H9 (cell line): Measurements from ENCODE around the gene OR2M2. TPM values are rescaled to one million over a fixed set of nuclear protein-coding genes. Genes with fewer than 3 reads are reported as not detected.

Source experiments
- DNase-seq: peaks from one replicate; pipeline ENCODE4 v3.0.0-alpha.2; 2017
- H2AFZ ChIP-seq: one replicate; pipeline ENCODE4 v1.6.1; 2013; ENCODE audit warnings: mild to moderate bottlenecking, low read length, control low read depth, moderate library complexity
- H2AK5ac ChIP-seq: 2 replicates; pipeline ENCODE4 v1.6.1; 2013; ENCODE audit warnings: low read length, control low read depth, mixed read lengths; ENCODE audit not compliant: insufficient read length
- H2BK120ac ChIP-seq: one replicate; pipeline ENCODE4 v1.6.1; 2013; ENCODE audit warnings: low read depth, mild to moderate bottlenecking, low read length, control low read depth, inconsistent platforms; ENCODE audit not compliant: poor library complexity, severe bottlenecking
- H2BK12ac ChIP-seq: 2 replicates; pipeline ENCODE4 v1.6.1; 2013; ENCODE audit warnings: low read length, control low read depth, mixed read lengths, low read depth; ENCODE audit not compliant: insufficient read length
- H2BK15ac ChIP-seq: 2 replicates; pipeline ENCODE4 v1.6.1; 2013; ENCODE audit warnings: low read depth, low read length, control low read depth
- H2BK20ac ChIP-seq: one replicate; pipeline ENCODE4 v1.6.1; 2013; ENCODE audit warnings: low read depth, mild to moderate bottlenecking, low read length, control low read depth, inconsistent platforms; ENCODE audit not compliant: poor library complexity, severe bottlenecking
- H2BK5ac ChIP-seq: 2 replicates; pipeline ENCODE4 v1.6.1; 2013; ENCODE audit warnings: low read length, control low read depth, mixed read lengths; ENCODE audit not compliant: insufficient read length
- H3K14ac ChIP-seq: 2 replicates; pipeline ENCODE4 v1.6.1; 2013; ENCODE audit warnings: low read length, control low read depth; ENCODE audit not compliant: insufficient read depth
- H3K18ac ChIP-seq: 2 replicates; pipeline ENCODE4 v1.6.1; 2013; ENCODE audit warnings: low read depth, mild to moderate bottlenecking, mixed read lengths, low read length, control low read depth; ENCODE audit not compliant: insufficient read length
- H3K23ac ChIP-seq: 2 replicates; pipeline ENCODE4 v1.6.1; 2013; ENCODE audit warnings: low read length, control low read depth, mixed read lengths, low read depth; ENCODE audit not compliant: insufficient read length
- H3K23me2 ChIP-seq: 2 replicates; pipeline ENCODE4 v1.6.1; 2013; ENCODE audit warnings: low read depth, mild to moderate bottlenecking, mixed read lengths, low read length, control low read depth; ENCODE audit not compliant: insufficient read length, poor library complexity, severe bottlenecking
- H3K27ac ChIP-seq: 2 replicates; pipeline ENCODE4 v1.5.1; 2013; ENCODE audit warnings: low read length, control low read depth, mixed read lengths, low read depth; ENCODE audit not compliant: insufficient read length
- H3K27me3 ChIP-seq: 2 replicates; pipeline ENCODE4 v1.6.1; 2013; ENCODE audit warnings: low read length, control low read depth, inconsistent platforms; ENCODE audit not compliant: insufficient read depth
- H3K4ac ChIP-seq: 2 replicates; pipeline ENCODE4 v1.6.1; 2013; ENCODE audit warnings: low read depth, mild to moderate bottlenecking, control low read depth, inconsistent platforms, low read length, moderate library complexity
- H3K4me1 ChIP-seq: 2 replicates; pipeline ENCODE4 v1.6.1; 2013; ENCODE audit warnings: low read length, control low read depth, inconsistent platforms; ENCODE audit not compliant: insufficient read depth
- H3K4me2 ChIP-seq: 2 replicates; pipeline ENCODE4 v1.6.1; 2013; ENCODE audit warnings: low read length, control low read depth, mixed read lengths; ENCODE audit not compliant: insufficient read length, insufficient read depth
- H3K56ac ChIP-seq: 2 replicates; pipeline ENCODE4 v1.6.1; 2013; ENCODE audit warnings: low read depth, mild to moderate bottlenecking, mixed read lengths, low read length, control low read depth; ENCODE audit not compliant: insufficient read length
- H3K79me1 ChIP-seq: 2 replicates; pipeline ENCODE4 v1.6.1; 2013; ENCODE audit warnings: low read depth, mild to moderate bottlenecking, moderate library complexity, low read length, control low read depth, inconsistent platforms; ENCODE audit not compliant: insufficient read depth, poor library complexity, severe bottlenecking
- H3K79me2 ChIP-seq: 2 replicates; pipeline ENCODE4 v1.6.1; 2013; ENCODE audit warnings: low read length, control low read depth, inconsistent platforms; ENCODE audit not compliant: insufficient read depth
- H3K9ac ChIP-seq: 2 replicates; pipeline ENCODE4 v1.6.1; 2013; ENCODE audit warnings: low read length, control low read depth, mixed read lengths; ENCODE audit not compliant: insufficient read length; ENCODE audit errors: extremely low read depth
- H3K9me3 ChIP-seq: one replicate; pipeline ENCODE4 v1.6.1; 2013; ENCODE audit warnings: low read depth, low read length, inconsistent platforms; ENCODE audit not compliant: control insufficient read depth
- H3T11ph ChIP-seq: one replicate; pipeline ENCODE4 v1.6.1; 2013; ENCODE audit warnings: mild to moderate bottlenecking, low read length, control low read depth, inconsistent platforms
- H4K20me1 ChIP-seq: one replicate; pipeline ENCODE4 v1.6.1; 2013; ENCODE audit not compliant: control insufficient read depth, insufficient read length, insufficient read depth
- H4K5ac ChIP-seq: 2 replicates; pipeline ENCODE4 v1.6.1; 2013; ENCODE audit warnings: low read depth, mild to moderate bottlenecking, mixed read lengths, low read length, control low read depth; ENCODE audit not compliant: insufficient read length
- H4K8ac ChIP-seq: replicated peaks from 2 replicates; pipeline ENCODE4 v1.6.1; 2013; ENCODE audit warnings: low read length, control low read depth, mixed read lengths, low read depth; ENCODE audit not compliant: insufficient read length
- H4K91ac ChIP-seq: 2 replicates; pipeline ENCODE4 v1.6.1; 2013; ENCODE audit warnings: low read depth, mild to moderate bottlenecking, moderate library complexity, mixed read lengths, low read length, control low read depth; ENCODE audit not compliant: insufficient read length
- H3K27ac Mint-ChIP-seq, 3 experiments: 2 replicates in 2 of 3; 3 replicates in 1 of 3; pipeline ENCODE4 v1.8.0; 2020 to 2021; ENCODE audit warnings: mixed read lengths in 3 of 3, mild to moderate bottlenecking in 1 of 3, moderate library complexity in 1 of 3
- H3K27me3 Mint-ChIP-seq: 2 replicates; pipeline ENCODE4 v1.8.0; 2021; ENCODE audit warnings: low read depth, mild to moderate bottlenecking, moderate library complexity, mixed read lengths
- H3K36me3 Mint-ChIP-seq, 3 experiments: 2 replicates in 2 of 3; 3 replicates in 1 of 3; pipeline ENCODE4 v1.8.0; 2020 to 2021; ENCODE audit warnings: low read depth in 3 of 3, mixed read lengths in 3 of 3; ENCODE audit not compliant: insufficient read depth in 1 of 3
- H3K4me1 Mint-ChIP-seq, 2 experiments: 2 replicates each; pipeline ENCODE4 v1.8.0; 2020; ENCODE audit warnings: mixed read lengths in 2 of 2
- H3K4me3 Mint-ChIP-seq, 2 experiments: 2 replicates in 1 of 2; 3 replicates in 1 of 2; pipeline ENCODE4 v1.8.0; 2020 to 2021; ENCODE audit warnings: mild to moderate bottlenecking in 2 of 2, mixed read lengths in 2 of 2, moderate library complexity in 1 of 2
- H3K9me3 Mint-ChIP-seq, 2 experiments: 2 replicates in 1 of 2; 3 replicates in 1 of 2; pipeline ENCODE4 v1.8.0; 2020; ENCODE audit warnings: mild to moderate bottlenecking in 2 of 2, mixed read lengths in 2 of 2, moderate library complexity in 1 of 2
- WGBS: extraction: QIAGEN DNeasy Blood & Tissue Kit; methylation state at CpG from one replicate; pipeline ENCODE4 v1.1.7; 2013; ENCODE audit warnings: missing lambda C conversion rate, low lambda C conversion rate, mixed read lengths; ENCODE audit not compliant: insufficient read length; ENCODE audit errors: extremely low coverage; 5-methylcytosine and 5-hydroxymethylcytosine counted together
- total RNA-seq: library from RNA; stranded (reverse); gene quantifications from 2 replicates; pipeline ENCODE4 v1.2.1, GENCODE V29; 2021
- TF ChIP-seq, protein P1 (sequence below): fragments of 200-600 bp; sonication (generic); conservative IDR thresholded peaks from 3 replicates; pipeline ENCODE4 v1.8.0; 2021; ENCODE audit warnings: antibody characterized with exemption, mild to moderate bottlenecking

Gene OR2M2
- total RNA-seq, 1 experiment from 2014 or later, result not detected

GRCh38 chr1:248215880-248216279 is 41.3 kb downstream of the OR2M2 start:
- Histone ChIP-seq H3K9ac (no peak overlapping the region), H3T11ph (no peak overlapping the region), H3K23me2 (no peaks in the 10 kb centered on the region), H2AFZ (no peak overlapping the region), H4K91ac (no peak overlapping the region), H3K27ac (no peak overlapping the region), H4K8ac (no peak overlapping the region), H3K79me2 (no peaks in the 10 kb centered on the region), H2BK20ac (no peak overlapping the region), H3K4me1 (no peaks in the 10 kb centered on the region), H2BK120ac (no peak overlapping the region), H3K56ac (no peak overlapping the region), H3K79me1 (no peaks in the 10 kb centered on the region), H3K23ac (no peak overlapping the region), H3K27me3 (no peaks in the 10 kb centered on the region), H2AK5ac (no peak overlapping the region), H2BK5ac (no peak overlapping the region), H3K9me3 (peaks cover 50% of the 10 kb centered on the region), H4K5ac (no peak overlapping the region), H3K14ac (no peak overlapping the region), H3K4ac (no peak overlapping the region), H3K18ac (no peak overlapping the region), H4K20me1 (no peaks in the 10 kb centered on the region), H3K4me2 (no peak overlapping the region), H2BK12ac (no peak overlapping the region), H2BK15ac (no peak overlapping the region)
- DNase-seq, result no peak
- H3K27ac Mint-ChIP-seq, result no peak overlapping the region
- TF ChIP-seq, protein P1, sequence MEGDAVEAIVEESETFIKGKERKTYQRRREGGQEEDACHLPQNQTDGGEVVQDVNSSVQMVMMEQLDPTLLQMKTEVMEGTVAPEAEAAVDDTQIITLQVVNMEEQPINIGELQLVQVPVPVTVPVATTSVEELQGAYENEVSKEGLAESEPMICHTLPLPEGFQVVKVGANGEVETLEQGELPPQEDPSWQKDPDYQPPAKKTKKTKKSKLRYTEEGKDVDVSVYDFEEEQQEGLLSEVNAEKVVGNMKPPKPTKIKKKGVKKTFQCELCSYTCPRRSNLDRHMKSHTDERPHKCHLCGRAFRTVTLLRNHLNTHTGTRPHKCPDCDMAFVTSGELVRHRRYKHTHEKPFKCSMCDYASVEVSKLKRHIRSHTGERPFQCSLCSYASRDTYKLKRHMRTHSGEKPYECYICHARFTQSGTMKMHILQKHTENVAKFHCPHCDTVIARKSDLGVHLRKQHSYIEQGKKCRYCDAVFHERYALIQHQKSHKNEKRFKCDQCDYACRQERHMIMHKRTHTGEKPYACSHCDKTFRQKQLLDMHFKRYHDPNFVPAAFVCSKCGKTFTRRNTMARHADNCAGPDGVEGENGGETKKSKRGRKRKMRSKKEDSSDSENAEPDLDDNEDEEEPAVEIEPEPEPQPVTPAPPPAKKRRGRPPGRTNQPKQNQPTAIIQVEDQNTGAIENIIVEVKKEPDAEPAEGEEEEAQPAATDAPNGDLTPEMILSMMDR, result no peak
- H3K27me3 Mint-ChIP-seq, result no peaks in the 10 kb centered on the region; the same call in 1 of the 2 replicates
- no peak overlapping the region for H3K4me3 Mint-ChIP-seq
- H3K36me3 Mint-ChIP-seq, result peaks cover 0 to 33% (median 3%) of the 10 kb centered on the region in 3 experiments; a peak in 4 of 7 replicates
- H3K9me3 Mint-ChIP-seq, result peaks cover 78 to 85% of the 10 kb centered on the region in 2 experiments
- WGBS, result no CpG with 5 or more reads among the region's 1 CpG
- H3K4me1 Mint-ChIP-seq, result no peaks in the 10 kb centered on the region
